Activated CD4-positive, alpha-beta T cell treated with anti-CD3 and anti-CD28 coated beads for 36 hours (primary cell): Measurements from ENCODE around the gene METTL15. TPM values are rescaled to one million over a fixed set of nuclear protein-coding genes. Genes with fewer than 3 reads are reported as not detected.

Source experiments
- ATAC-seq: fragments of 200-7000 bp; cut with Tn5 transposase; one replicate; pipeline ENCODE4 v1.10.0; 2021; ENCODE audit warnings: mild to moderate bottlenecking, moderate library complexity
- CTCF ChIA-PET: fragments of 350-600 bp; sonication (Branson Sonifier 250); formaldehyde crosslinking; loops from one replicate; lab custom pipeline; 2021; ENCODE audit warnings: antibody characterized with exemption; lab: Charles Lee
- POLR2A ChIA-PET: fragments of 350-600 bp; sonication (Branson Sonifier 250); formaldehyde crosslinking; loops from one replicate; lab custom pipeline; 2021; ENCODE audit warnings: antibody characterized with exemption, inconsistent platforms; lab: Charles Lee
- DNase-seq: peaks from one replicate; pipeline ENCODE4 v3.0.0-alpha.2; 2020
- H3K27ac Mint-ChIP-seq: one replicate; pipeline ENCODE4 v1.8.0; 2021; ENCODE audit warnings: mixed read lengths
- H3K27me3 Mint-ChIP-seq: one replicate; pipeline ENCODE4 v1.8.0; 2021; ENCODE audit warnings: mixed read lengths
- H3K36me3 Mint-ChIP-seq: one replicate; pipeline ENCODE4 v1.8.0; 2021; ENCODE audit warnings: low read depth, mixed read lengths
- H3K4me1 Mint-ChIP-seq: one replicate; pipeline ENCODE4 v1.8.0; 2021; ENCODE audit warnings: mixed read lengths
- H3K4me3 Mint-ChIP-seq: one replicate; pipeline ENCODE4 v1.8.0; 2021; ENCODE audit warnings: mild to moderate bottlenecking, moderate library complexity, mixed read lengths
- H3K9me3 Mint-ChIP-seq: one replicate; pipeline ENCODE4 v1.8.0; 2021; ENCODE audit warnings: low read depth, mixed read lengths
- intact Hi-C, 2 experiments: fragments of 100-400 bp; cut with DNase I in 1 of 2; cut with micrococcal nuclease in 1 of 2; formaldehyde crosslinking; loops; one replicate each; pipeline versions ENCODE4 v1.14.2 to v1.15.1; 2022 to 2024; cut with DNase I, micrococcal nuclease
- total RNA-seq, 2 experiments: library from RNA; stranded (reverse); gene quantifications; one replicate each; pipeline ENCODE4 v1.2.3, GENCODE V29; 2021

The METTL15 gene
- total RNA-seq, 2 experiments from 2014 or later = 13.0 to 16.0 TPM

- H3K4me1 Mint-ChIP-seq = no peaks in the 10 kb centered on the region
- ATAC-seq = no peak
- no peak overlapping the region for H3K27ac Mint-ChIP-seq
- no peaks in the 10 kb centered on the region for H3K27me3 Mint-ChIP-seq
- intact Hi-C loops = no loop called here
- peaks cover 27% of the 10 kb centered on the region for H3K9me3 Mint-ChIP-seq
- ChIA-PET CTCF (no interaction called here), POLR2A (no interaction called here)
- peaks cover 51% of the 10 kb centered on the region for H3K36me3 Mint-ChIP-seq
- DNase-seq = no peak
- no peak overlapping the region for H3K4me3 Mint-ChIP-seq
These were observed 32.7 kb downstream of the METTL15 start for GRCh38 chr11:28140689-28141455.

DNA sequence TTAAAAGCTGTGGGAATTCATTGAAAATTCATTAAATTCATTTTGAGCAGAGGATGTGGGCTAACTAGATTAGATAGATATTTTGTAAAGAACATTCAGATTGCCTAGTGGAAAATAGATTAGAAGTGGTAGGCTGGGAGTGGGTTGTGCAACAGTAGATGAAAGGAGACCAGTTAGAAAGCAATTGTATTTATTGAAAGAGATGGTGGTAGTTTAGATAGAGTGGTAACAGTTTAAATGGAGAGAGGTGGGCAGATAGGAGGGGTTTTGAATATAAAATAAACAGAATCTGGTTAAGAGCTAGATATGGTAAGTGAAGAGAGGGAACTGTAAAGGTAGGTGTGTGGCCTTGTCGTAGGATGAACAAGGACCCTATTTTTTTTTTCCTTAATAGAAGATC, 34.5 kb downstream of the METTL15 start:
- peaks cover 3% of the 10 kb centered on the region for H3K4me1 Mint-ChIP-seq

DNA sequence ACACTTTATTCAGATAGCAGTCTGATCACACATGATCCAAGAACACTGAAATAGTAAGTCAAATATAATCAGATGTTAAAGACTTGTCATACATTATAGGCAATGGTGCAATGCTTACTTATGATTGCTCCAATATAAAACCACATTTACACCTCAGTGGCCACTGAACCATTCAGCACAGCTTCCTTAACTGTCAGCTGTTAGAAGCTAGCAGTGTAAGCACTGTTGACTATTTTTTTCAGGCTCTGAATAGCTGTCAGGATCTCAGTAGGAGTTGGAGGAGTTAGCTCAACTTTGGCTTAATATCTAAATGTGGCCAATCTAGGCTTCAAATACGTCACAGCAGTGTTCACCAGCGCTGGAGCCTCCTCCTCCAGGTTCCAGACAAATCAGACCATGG, 36.6 kb downstream of the METTL15 start:
- Mint-ChIP-seq H3K36me3 (peaks cover 21% of the 10 kb centered on the region), H3K27me3 (no peaks in the 10 kb centered on the region), H3K9me3 (peaks cover 12% of the 10 kb centered on the region), H3K4me3 (no peak overlapping the region), H3K4me1 (peaks cover 3% of the 10 kb centered on the region), H3K27ac (no peak overlapping the region)
- DNase-seq (no peak), ATAC-seq (no peak)
- intact Hi-C loops = no loop called here
- ChIA-PET POLR2A (no interaction called here), CTCF (no interaction called here)

More for the DNA sequence above, 34.5 kb downstream of the METTL15 start:
- H3K27ac Mint-ChIP-seq = no peak overlapping the region
- CTCF ChIA-PET = no interaction called here
- intact Hi-C loops = no loop called here
- no peak for DNase-seq
- peaks cover 39% of the 10 kb centered on the region for H3K36me3 Mint-ChIP-seq
- H3K27me3 Mint-ChIP-seq = no peaks in the 10 kb centered on the region
- ATAC-seq = no peak
- H3K4me3 Mint-ChIP-seq = no peak overlapping the region
- POLR2A ChIA-PET = no interaction called here
- H3K9me3 Mint-ChIP-seq = peaks cover 19% of the 10 kb centered on the region

GRCh38 chr11:28146123-28146751, 38.0 kb downstream of the METTL15 start:
- intact Hi-C loops = no loop called here
- Mint-ChIP-seq H3K36me3 (peaks cover 10% of the 10 kb centered on the region), H3K27me3 (no peaks in the 10 kb centered on the region), H3K4me1 (peaks cover 3% of the 10 kb centered on the region), H3K27ac (no peak overlapping the region), H3K9me3 (no peaks in the 10 kb centered on the region), H3K4me3 (no peak overlapping the region)
- DNase-seq (no peak), ATAC-seq (peak; percentile 61)
- ChIA-PET POLR2A (no interaction called here), CTCF (no interaction called here)

GRCh38 chr11:28152743-28153142, 44.6 kb downstream of the METTL15 start:
- Mint-ChIP-seq H3K27me3 (no peaks in the 10 kb centered on the region), H3K4me3 (no peak overlapping the region), H3K27ac (no peak overlapping the region), H3K4me1 (no peaks in the 10 kb centered on the region), H3K9me3 (no peaks in the 10 kb centered on the region), H3K36me3 (peaks cover 20% of the 10 kb centered on the region)
- ChIA-PET POLR2A (no interaction called here), CTCF (no interaction called here)
- intact Hi-C loops = no loop called here
- DNase-seq (no peak), ATAC-seq (no peak)

DNA sequence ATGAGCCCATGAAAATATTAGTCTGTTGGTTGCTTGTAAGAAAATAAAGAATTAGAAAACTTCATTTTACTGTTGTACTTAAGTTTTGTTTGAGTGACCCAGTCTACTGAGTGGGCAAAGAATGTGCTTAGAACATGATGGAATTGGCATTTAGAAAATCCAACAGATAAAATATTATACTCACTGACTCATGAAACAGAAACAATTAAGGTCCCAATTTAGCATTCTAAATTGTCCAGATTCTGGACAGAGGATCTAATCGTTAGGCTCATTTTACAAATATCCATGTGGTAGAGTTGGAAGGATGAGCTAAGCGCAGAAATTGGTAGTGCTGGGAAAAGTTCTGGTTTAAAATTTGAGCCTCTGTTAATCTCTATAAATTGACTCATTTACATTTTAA, 45.4 kb downstream of the METTL15 start:
- ChIA-PET POLR2A (no interaction called here), CTCF (no interaction called here)
- Mint-ChIP-seq H3K4me1 (no peaks in the 10 kb centered on the region), H3K27ac (no peak overlapping the region), H3K9me3 (no peaks in the 10 kb centered on the region), H3K36me3 (peaks cover 26% of the 10 kb centered on the region), H3K4me3 (no peak overlapping the region), H3K27me3 (no peaks in the 10 kb centered on the region)
- DNase-seq = no peak
- intact Hi-C loops = no loop called here
- no peak for ATAC-seq

- no peak overlapping the region for H3K27ac Mint-ChIP-seq
- peaks cover 24% of the 10 kb centered on the region for H3K36me3 Mint-ChIP-seq
- DNase-seq (no peak), ATAC-seq (no peak)
- no peak overlapping the region for H3K4me3 Mint-ChIP-seq
- peaks cover 2% of the 10 kb centered on the region for H3K9me3 Mint-ChIP-seq
- ChIA-PET POLR2A (no interaction called here), CTCF (no interaction called here)
- peaks cover 9% of the 10 kb centered on the region for H3K4me1 Mint-ChIP-seq
- no peaks in the 10 kb centered on the region for H3K27me3 Mint-ChIP-seq
- intact Hi-C loops = no loop called here
These were observed 60.5 kb downstream of the METTL15 start for GRCh38 chr11:28168718-28169117.

DNA sequence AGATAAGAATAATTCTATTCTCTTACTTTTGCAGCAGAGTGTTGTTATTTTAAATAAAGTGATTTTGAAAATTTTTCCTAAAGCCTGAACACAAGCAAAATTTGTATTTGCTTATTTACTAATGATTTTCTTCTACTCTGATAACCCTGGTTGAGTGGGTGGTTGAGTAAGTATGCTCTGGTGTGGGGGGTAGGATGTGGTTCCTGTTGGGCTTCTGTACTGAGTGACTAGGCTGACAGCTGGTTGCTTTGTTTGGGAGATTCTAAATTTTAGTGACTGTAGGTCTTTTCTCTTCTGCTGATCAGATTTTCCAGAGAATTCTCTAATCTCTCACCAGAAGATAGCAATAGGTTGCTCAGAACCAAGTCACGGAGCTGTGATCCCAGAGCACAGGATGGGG, 61.6 kb downstream of the METTL15 start:
- H3K9me3 Mint-ChIP-seq = peaks cover 4% of the 10 kb centered on the region
- no peak overlapping the region for H3K27ac Mint-ChIP-seq
- intact Hi-C loops = no loop called here
- CTCF ChIA-PET = no interaction called here
- no peak overlapping the region for H3K4me3 Mint-ChIP-seq
- peaks cover 28% of the 10 kb centered on the region for H3K36me3 Mint-ChIP-seq
- no peak for ATAC-seq
- H3K27me3 Mint-ChIP-seq = no peaks in the 10 kb centered on the region
- DNase-seq = no peak
- POLR2A ChIA-PET = no interaction called here
- H3K4me1 Mint-ChIP-seq = peaks cover 9% of the 10 kb centered on the region

- H3K4me3 Mint-ChIP-seq = no peak overlapping the region
- intact Hi-C loops = no loop called here
- no peak overlapping the region for H3K27ac Mint-ChIP-seq
- peaks cover 9% of the 10 kb centered on the region for H3K4me1 Mint-ChIP-seq
- H3K36me3 Mint-ChIP-seq = peaks cover 33% of the 10 kb centered on the region
- ATAC-seq (no peak), DNase-seq (no peak)
- peaks cover 4% of the 10 kb centered on the region for H3K9me3 Mint-ChIP-seq
- CTCF ChIA-PET = no interaction called here
- POLR2A ChIA-PET = no interaction called here
- no peaks in the 10 kb centered on the region for H3K27me3 Mint-ChIP-seq
These were observed 62.6 kb downstream of the METTL15 start for GRCh38 chr11:28170759-28171158.

DNA sequence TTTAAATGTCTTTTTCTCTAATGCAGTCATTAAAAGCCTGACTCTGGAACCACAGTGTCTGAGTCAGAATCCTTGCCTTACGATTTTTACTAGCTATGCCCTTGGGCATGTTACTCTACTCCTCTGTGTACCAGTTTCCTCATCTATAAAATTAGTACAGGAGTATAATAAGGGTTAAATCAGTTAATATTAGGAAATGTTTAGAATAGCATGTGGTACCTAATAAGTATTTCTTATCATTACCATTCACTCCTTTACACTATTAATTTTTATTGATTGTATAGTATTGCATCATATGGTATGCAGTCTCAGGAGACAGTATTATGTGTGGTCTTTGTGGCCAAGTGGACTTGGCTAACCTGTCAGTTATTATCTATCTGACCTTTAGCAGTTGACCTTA, 68.2 kb downstream of the METTL15 start:
- DNase-seq (no peak), ATAC-seq (no peak)
- Mint-ChIP-seq H3K9me3 (peaks cover 4% of the 10 kb centered on the region), H3K4me3 (no peak overlapping the region), H3K36me3 (peaks cover 26% of the 10 kb centered on the region), H3K4me1 (no peaks in the 10 kb centered on the region), H3K27ac (no peak overlapping the region), H3K27me3 (no peaks in the 10 kb centered on the region)
- intact Hi-C loops = no loop called here
- ChIA-PET CTCF (no interaction called here), POLR2A (no interaction called here)

GRCh38 chr11:28195449-28195848, 87.3 kb downstream of the METTL15 start:
- intact Hi-C loops = no loop called here
- Mint-ChIP-seq H3K27me3 (no peaks in the 10 kb centered on the region), H3K9me3 (peaks cover 2% of the 10 kb centered on the region), H3K4me3 (no peak overlapping the region), H3K36me3 (peaks cover 30% of the 10 kb centered on the region), H3K4me1 (no peaks in the 10 kb centered on the region), H3K27ac (no peak overlapping the region)
- DNase-seq (no peak), ATAC-seq (no peak)
- POLR2A ChIA-PET = no interaction called here
- CTCF ChIA-PET = no interaction called here

DNA sequence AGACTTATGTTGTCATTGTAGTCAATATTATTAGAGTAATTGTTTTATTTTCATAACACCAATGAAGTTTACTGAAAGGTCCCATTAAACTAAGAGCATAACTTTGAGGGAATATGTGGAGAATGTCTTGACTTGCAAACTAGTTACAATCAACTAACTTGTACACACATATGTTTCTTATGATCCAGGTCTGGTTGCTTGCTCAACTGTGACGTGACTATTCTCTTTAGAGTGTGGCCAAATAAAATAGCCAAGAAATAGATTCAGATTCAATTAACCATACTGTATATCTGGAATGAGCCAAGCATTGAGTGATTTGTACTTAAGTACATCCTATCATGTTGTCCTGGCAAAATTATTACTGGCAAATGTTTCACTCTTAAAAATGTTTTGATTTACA, 101.7 kb downstream of the METTL15 start:
- no peaks in the 10 kb centered on the region for H3K27me3 Mint-ChIP-seq
- no peak for ATAC-seq
- ChIA-PET POLR2A (no interaction called here), CTCF (no interaction called here)
- DNase-seq = no peak
- peaks cover 34% of the 10 kb centered on the region for H3K36me3 Mint-ChIP-seq
- H3K9me3 Mint-ChIP-seq = no peaks in the 10 kb centered on the region
- H3K4me3 Mint-ChIP-seq = no peak overlapping the region
- no peak overlapping the region for H3K27ac Mint-ChIP-seq
- H3K4me1 Mint-ChIP-seq = peaks cover 2% of the 10 kb centered on the region
- intact Hi-C loops = no loop called here
